HG02852 (cell line): ENCODE data around the gene LRBA.
"Not testable (repeated sequence)": the region's sequence is repeated elsewhere in the genome, so short reads cannot be mapped to it uniquely, and the experiment has no call there.

Source experiments
- ATAC-seq: cut with Tn5 transposase; IDR thresholded peaks from one replicate; pipeline ENCODE4 v1.9.1; 2021; ENCODE audit warnings: mild to moderate bottlenecking, moderate library complexity; ENCODE audit not compliant: unreplicated experiment

LRBA gene

DNA sequence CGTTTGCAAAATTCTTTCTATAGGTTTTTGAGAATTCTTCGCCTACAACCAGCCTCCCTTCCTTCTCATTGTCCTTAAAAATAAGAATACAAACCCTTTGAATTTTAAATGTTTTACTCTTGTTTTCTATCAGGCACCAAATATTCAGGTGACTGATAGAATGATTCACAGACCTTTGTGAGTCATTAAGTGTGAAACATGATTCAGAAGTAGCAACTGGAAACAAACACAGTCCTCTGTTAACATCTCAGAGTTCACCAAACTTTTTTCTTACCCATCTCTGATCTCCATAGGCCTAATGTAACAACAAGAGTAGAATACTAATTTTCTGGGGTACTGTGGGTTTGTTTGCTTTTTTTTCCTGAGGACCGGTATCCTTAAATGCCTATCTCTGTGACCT, 496.5 kb downstream of the LRBA start:
- no peak for ATAC-seq

DNA sequence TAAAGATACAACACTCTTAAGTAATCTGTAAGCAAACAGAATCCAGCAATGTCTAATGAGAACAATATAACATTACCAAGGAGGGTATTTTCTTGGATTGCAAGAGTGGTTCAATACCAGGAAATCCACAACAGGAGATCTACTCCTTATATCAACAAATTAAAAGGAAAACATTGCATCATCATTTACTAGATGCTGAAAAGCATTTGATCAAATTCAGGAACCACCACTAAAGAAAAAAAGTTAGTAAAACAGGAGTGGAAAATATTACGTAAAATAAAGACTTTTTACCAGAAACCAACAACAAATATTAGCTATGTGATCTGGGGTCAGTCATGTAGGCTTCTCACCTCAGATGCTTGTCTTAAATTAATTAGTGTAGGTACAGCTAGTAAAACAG, 499.9 kb downstream of the LRBA start:
- no peak for ATAC-seq

DNA sequence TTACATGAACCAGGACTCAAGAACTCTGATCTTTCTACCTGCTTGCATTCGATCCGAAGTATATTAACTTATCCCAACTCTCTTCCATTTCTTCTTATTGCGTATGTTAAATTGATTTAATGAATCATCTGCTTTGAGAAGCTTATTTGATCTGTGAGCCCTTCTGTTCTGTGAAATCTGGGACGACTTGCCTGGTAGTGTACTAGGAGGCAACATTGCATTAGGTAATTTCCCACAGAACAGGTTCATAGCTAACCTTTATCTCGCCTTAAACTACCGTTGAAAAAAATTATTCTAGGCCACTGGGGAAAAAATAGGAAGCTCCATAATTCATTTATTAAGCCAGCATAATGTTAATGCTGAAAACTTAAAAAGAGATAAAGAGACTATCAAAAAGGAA, 500.4 kb downstream of the LRBA start:
- no peak for ATAC-seq

DNA sequence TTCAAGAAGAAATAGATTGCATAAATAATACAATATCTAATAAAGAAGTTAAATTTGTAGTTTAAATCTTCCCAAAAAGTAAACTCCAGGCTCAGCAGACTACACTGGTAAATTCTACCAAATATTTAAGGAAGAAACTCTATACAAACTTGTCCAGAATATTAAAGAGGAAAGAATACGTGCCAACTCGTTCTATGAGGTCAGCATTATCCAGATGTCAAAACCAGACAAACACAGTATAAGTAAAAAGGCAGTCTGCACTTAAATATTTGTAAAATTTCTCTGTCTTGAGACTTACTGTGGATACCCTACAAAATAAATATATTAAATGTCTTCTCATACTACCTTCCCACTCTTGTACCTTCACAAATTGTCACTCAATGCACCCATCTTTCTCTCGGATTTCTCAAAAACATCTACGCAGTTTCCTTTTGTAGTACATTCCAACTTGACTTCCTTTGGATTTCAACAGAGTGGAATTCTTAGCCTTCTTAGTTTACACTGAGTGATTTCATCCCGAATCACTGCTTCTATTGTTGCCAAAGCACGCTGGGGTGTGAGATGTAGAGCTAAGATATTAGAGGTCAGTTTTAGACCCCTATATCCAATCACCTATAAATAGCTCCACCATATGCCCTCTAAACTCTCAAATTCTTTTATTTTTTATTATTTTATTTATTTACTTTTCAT, 504.8 kb downstream of the LRBA start:
- no peak for ATAC-seq

DNA sequence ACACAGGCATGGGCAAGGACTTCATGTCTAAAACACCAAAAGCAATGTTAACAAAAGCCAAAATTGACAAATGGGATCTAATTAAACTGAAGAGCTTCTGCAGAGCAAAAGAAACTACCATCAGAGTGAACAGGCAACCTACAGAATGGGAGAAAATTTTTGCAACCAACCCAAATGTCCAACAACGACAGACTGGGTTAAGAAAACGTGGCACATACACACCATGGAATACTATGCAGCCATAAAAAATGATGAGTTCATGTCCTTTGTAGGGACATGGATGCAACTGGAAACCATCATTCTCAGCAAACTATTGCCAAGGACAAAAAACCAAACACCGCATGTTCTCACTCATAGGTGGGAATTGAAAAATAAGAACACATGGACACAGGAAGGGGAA, 507.4 kb downstream of the LRBA start:
- ATAC-seq: not testable (repeated sequence)

DNA sequence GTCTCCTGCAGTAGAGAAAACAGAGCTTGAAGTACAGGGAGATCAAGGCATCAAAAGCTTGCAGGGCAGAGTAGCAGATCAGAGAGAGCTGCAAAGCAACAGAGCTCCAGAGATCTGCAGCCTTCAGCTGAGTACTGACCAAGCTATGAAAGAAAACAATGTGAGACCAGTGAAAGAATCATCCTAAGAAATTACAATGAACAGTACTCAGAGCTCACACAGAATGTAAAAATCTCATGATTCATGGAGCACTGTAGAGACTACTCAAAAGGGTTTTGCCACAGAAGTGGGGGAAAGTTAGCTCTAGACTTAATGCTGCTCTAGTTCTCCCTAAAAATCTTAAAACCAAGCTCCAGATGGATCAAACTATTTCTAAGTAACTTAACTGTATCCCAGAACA, 513.1 kb downstream of the LRBA start:
- no peak for ATAC-seq

DNA sequence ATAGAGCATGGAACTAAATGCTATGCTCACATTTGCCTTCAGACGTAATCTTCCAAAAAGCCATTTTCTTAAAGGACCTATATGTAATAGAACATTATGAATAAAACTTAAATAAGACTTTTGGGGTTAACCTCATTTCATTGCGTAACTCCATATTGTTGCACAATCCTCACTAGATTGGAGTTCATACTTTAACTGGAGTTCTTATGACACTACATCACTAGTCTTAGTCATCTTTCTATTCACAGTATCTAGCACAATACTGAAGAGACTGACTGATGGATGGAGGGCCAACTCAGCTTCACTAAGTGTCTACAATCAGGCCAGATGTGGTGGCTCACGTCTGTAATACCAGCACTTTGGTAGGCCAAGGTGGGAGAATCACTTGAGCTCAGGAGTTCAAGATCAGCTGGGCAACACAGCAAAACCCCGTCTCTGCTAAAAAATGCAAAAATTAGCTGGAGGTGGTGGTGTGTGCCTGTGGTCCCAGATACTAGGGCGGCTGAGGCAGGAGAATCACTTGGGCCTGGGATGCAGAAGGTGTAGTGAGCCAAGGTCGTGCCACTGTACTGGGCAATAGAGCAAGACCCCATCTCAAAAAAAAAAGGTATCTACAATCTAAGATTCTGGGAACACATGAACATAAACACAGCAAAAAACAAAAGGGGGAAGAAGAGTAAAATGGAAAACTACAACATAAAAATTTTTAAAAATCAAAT, 513.9 kb downstream of the LRBA start:
- ATAC-seq: no peak

DNA sequence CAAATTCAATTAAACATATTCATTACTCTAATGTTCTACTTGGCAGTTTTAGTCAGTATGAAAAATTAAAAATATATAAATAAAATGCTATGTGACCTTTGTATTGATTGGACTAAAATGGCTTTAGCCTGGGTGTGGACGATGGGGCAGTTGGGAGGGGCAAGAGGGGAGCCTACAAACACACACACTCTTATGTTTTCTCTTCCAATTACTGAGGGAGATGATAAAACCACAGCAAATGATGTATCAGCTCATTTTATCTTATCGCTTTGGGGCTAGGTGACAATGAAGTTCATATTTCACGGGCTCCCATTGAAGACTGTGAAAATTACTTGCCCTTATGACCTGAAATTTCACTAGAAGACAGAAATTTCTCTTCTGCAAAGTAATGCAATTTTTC, 517.5 kb downstream of the LRBA start:
- no peak for ATAC-seq

DNA sequence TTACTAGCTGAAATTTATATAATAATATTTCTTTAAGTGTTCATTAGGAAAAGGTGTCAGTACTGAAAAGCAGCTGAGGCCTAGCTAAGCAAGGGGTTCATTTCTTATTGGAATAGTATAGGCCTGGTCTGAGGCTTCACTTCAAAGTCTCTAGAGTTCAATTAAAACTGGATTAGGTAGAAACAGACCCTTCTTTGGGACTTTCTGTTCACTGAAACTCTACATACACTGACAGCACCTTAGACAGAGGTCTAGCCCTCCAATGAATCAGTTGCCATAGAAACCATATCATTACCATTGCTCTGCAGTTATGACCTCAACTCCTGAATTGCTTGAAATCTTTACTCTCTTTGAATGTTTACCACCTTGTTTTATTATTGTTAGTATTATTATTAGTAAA, 519.5 kb downstream of the LRBA start:
- no peak for ATAC-seq

DNA sequence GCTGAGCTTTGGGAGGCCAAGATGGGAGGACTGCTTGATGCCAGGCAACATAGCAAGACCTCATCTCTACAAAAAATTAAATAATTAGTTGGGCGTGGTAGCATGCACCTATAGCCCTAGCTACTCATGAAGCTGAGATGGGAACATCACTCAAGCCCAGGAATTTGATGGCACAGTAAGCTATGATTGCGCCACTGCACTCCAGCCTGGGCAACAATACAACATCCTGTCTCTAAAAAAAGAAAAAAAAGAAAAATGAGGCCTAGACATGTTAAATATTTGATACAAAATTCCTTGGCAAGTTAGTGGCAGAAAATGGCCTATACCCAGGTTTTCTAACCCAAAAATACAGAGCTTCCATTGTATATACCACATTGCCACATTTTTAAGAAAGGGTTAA, 521.2 kb downstream of the LRBA start:
- ATAC-seq: no peak

DNA sequence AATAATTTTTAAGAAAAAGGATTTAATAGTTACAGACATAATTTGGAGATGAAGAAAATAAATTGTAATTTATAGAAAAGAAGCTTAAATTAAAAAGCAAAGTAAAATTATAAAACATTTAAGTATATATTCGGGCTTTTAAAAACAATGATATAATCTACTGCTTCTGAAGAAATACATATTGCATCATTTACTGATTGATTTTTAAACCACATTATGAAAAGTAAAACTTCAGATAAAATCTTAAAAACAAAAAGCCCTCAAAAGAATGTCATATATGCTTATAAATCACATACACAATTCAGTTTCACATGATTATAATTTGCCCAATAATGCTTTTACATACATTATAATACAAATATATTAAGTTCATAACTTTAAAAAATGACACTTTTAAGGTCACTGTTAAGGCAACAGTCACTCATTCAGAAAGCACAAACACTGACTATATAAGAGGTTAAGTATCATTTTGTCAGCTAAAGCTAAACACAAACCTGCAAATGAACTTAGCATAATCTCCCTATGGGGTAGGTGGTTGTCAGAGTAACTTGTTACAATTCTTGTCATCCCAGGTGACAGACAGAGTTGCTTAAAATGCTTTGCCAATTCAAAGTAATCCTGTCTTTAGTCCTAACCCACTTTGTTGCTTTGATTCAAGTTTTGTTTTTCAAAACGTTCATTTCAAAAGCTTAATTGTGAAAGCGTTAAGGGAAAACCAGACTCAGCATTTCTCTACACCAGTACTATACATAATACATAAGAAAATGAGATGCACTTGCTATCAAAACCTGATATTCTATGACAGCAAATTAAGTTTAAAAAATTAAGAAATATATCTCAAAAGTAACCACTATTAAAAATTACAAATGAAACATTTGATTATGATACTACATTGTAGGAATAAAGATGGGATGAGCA, 523.7 kb downstream of the LRBA start:
- no peak for ATAC-seq

DNA sequence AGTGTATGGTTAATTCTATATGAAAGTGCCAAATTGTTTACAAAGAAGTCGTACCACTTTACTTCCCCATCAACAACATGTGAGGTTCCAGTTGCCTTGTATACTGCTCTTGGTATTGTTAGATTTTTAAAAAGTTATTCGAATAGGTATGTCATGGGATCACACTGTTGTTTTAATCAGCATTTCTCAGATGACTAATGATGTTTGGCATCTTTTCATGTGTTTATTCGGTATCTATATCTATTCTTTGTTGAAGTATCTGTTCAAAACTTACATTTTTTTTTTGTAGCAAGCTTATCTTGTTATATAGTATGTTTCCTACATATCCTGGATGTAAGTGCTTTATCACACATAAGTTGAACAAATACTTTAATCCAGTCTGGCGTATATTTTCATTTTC, 532.5 kb downstream of the LRBA start:
- no peak for ATAC-seq

DNA sequence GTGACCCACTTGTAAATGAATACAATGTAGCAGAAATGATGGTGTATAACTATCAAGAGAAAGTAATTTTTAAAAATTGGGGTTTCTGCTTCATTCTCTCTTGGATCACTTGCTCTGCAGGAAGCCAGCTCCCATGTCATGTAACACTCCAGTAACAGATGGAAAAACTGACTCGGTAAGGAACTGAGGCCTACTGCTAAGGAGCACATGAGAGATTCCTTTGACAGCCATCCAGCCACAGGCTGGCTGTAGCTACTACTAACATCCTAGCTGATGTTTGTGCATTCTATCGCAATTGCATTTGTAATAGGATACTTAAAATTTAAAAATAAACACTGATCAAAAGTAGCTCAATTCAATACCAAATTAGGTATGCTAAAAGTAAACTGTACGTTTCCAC, 535.4 kb downstream of the LRBA start:
- no peak for ATAC-seq

DNA sequence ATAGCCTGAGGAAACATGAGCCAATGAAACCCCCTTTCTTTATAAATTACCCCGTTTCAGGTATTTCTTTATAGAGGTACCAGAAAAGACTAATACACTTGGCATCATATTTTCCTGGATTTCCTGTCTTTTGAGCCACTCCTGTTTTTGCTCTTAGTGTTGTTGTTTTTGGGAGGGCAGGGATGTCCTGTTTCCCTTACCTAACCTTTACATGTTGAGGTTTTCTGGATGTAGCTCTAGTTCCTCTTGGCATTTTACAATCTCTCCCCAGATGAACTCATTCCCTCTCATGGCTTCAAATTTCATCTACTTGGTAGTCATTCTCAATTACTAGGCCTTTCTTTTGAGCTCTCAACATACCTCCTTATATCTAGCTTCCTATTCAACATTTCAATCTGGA, 537.2 kb downstream of the LRBA start:
- no peak for ATAC-seq

DNA sequence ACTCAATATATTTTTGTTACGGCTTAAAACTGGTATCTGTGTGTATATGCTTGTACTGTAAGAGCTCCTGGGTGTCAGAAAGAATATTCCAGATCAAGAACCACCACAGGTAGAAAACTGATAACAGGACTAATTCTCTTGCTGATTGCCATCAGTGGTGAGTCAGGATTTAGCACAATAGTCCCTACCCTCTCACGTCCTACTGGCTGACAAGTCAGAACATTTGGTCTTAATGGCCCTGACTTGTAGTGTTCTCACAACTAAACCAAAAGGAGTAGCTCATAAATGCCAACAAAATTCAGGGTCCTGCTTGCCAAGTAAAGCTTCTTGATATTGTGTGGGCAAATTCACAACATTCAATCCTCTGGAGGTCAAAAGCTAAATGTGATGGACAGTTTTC, 538.3 kb downstream of the LRBA start:
- ATAC-seq: no peak

DNA sequence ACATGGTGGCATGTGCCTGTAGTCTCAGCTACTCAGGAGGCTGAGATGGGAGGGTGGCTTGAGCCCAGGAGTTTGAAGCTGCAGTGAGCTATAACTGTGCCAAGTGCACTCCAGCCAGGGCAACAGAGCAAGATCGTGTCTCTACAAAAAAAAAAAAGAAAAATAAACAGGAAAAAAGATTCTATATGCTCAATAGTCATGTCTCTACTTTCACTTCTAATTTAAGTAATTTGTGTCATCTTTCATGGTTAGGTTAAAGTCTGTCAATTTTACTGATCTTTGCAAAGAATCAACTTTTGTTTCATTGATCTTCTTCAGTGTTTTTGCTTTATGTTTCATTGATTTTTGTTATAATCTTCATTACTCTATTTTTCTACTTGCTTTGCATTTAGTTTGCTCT, 539.3 kb downstream of the LRBA start:
- no peak for ATAC-seq

DNA sequence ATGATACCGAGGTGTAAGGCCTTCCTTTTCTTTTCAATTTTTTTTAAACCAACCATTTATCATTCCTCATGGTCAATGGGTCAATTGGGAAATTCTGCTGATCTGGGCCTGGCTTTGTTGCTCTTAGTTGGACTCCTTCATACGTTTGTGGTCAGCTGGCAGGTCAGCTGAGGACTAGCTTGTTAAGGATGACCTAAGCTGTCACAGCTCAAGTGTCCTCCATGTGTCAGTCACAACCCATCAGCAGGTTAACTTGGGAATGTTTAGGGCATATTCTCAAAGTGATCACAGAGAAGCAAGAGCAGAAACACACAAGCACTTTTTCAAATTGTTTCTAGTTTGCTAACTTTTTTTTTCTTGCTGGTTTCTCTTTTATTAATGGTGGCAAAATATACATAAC, 550.6 kb downstream of the LRBA start:
- ATAC-seq: no peak

DNA sequence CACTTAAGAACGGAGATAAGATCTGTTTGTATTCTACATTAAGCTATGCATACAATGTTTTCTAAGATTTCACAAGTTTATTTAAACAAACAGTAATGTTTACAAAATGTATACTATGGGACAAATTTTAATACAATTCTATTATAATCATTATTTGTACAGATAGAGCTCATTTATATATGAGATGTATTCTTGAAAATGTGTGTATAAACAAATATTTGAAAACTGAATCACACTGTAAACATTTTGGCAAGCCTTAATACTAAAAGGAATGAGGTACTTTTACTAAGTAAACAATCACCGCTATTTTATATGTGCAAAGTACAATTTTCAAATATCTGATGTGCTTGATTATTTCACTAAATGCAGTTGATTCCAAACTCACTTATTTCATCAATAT, 552.3 kb downstream of the LRBA start:
- ATAC-seq: no peak

DNA sequence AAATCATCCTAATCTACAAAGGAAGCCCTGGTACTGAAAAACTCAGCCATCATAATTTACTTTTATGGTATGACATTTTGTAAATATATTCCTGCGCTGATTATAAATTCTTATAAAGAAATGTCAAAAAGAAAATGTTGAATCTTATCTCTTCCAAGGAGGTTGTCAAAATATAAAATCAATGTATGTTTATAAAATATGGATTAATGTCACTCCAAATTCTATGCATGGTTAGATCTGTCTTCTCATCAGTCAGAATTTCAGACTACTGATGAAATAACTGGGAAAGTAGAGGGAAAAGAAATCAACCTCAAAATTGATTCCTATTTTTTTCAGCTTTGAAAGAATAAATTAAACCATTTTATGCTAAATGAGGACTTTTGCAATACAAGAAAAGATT, 553.1 kb downstream of the LRBA start:
- ATAC-seq: no peak

DNA sequence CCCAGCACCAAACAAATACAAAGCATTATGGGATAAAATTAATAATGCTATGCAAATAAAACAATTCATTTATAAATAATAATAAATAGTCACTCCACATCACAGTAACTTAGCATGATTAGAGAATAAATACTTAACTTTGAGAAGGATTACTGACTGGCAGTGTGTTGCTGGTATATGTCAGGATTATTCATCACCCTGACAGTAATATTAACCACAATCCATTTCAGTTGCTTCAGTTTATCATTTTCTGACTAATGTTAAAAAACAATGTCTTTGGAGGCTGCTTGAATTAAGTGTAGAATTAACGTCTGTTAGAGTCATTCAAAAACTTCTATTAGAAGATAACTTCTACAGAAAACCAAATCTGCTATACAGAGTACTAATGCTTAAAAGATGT, 557.3 kb downstream of the LRBA start:
- no peak for ATAC-seq

DNA sequence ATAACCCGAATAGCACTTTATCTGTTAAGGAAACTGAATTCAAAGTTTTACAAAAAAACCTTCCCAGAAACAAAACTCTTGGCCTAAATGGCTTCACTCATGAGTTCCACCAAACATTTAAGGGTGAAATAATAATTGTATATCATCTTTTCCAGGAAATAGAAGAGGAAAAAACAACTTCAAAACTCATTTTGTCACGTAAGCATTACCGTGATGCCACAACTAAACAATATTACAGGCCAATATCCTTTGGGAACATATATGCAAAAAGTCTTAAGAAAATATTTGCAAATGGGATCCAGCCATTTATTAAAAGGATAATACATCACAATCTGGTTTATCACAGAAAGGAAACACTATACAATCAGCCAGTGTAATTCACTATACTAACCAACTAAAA, 563.2 kb downstream of the LRBA start:
- ATAC-seq: no peak

DNA sequence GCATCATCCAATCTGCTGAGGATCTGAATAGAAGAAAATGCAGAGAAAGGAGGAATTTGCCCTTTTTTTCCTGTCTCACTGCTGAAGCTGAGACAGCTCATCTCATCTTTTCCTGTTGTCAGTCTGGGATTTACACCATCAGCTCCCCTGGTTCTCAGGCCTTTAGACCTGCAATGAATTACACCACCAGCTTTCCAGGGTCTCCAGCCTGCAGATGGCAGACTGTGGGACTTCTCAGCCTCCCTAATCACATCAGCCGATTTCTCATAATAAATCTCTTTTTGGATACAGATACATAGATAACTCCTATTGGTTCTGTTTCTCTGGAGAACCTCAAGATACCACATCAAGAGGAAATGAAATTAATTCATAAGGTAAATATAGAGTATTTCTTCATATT, 567.7 kb downstream of the LRBA start:
- no peak for ATAC-seq
